HG03378 (cell line): ENCODE data around the gene DPP10.
"Not testable (repeated sequence)": the region's sequence is repeated elsewhere in the genome, so short reads cannot be mapped to it uniquely, and the experiment has no call there.

Experiments used
- ATAC-seq: cut with Tn5 transposase; IDR thresholded peaks from one replicate; pipeline ENCODE4 v1.9.1; 2021; ENCODE audit warnings: mild to moderate bottlenecking, moderate library complexity; ENCODE audit not compliant: unreplicated experiment

Gene DPP10

DNA sequence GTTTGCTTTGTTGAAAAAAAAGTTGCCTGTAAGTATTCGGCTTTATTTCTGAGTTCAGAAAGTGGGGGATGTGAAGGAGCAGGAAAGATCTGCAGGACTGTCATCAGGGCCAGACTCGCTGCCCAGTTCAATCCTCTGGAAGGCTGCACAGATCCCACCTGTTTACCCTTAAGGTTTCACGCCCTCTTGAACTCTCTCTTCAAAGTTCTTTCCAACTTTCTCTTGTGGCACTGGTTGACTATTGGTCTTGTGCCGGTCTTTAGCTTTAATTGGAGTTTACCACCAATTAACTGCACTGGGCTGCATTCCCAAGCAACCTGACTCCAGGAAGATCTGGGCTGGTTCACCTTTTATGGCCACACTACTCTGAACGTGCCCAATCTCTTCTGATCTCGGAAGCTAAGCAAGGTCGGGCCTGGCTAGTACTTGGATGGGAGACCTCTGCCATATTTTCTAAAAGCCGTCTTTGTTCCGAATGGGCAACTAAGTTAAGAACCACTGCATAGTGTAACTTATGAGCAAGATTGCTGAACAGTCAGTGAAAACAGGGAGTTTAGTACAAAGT is 495.0 kb downstream of the DPP10 start:
- no peak for ATAC-seq

DNA sequence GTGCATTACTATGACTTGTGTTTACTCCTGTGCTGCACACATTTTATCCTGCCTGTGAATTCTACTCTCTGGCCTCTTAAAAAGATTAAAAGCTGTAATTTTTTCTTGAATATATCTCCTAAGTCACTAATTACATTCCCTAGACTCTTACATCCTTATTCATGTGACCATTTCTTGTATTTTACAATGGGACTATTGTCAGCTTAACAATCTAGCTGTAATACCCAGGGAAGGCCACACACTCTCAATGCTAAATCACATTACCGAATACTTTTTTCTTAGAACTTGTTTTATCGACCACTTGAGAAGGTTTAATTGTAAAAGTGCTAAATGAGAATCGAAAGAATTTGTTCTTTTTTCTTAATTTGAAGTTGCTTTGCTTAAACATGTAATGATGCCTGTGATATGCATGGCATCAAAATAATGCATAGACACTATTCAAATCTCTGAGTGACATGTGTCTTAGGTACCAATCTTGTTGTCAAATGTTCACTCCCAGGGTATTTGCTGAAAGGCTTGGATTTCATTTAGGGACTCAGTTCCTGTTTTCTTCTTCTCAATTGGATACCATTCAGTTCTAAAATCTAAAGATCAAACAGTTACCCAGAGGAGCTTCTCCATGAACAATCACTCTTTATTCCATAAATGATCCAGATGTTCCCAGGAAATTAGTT is 498.5 kb downstream of the DPP10 start:
- ATAC-seq: no peak

DNA sequence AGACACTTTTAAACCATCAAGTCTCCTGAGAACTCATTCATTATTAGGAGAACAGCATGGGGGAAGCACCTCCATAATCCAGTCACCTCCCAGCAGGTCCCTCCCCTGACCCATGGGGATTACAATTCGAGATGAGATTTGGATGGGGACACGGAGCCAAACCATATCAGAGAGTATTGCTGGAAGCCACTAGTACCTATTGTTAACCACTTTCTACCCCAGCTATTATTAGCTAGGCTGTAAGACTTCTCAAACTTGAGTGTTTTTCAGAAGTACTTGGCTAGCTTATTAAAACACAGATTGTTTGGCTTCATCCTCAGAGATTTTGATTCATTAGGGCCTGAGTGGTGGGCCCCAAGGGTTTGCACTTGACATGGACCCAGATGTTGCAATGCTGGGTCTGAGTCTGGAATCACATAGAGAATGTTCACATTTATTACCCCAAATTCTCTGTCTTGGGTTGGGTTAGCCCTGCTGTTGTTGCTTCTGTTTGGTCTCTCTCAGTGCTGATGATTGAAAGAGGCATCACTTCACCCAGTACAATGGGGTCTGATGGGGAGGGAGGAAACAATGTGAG is 506.9 kb downstream of the DPP10 start:
- ATAC-seq: no peak

DNA sequence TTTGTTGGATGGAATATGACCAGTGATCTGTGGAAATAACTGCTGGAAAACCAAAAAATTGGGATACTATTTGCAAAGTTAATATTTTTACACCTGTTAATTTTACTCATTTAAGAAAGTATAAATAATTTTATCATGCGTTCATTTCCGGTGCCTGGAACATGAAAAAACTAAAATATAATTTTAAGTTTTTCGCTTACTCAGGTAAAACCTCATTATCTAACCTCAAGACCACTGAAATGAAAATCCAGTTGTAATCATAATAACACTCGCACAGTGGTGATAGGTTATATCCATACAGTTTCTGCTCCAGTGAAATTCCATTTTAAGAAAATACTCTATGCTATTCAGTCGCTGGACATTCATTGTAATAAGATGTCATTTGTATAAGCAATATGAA is 517.9 kb downstream of the DPP10 start:
- no peak for ATAC-seq

DNA sequence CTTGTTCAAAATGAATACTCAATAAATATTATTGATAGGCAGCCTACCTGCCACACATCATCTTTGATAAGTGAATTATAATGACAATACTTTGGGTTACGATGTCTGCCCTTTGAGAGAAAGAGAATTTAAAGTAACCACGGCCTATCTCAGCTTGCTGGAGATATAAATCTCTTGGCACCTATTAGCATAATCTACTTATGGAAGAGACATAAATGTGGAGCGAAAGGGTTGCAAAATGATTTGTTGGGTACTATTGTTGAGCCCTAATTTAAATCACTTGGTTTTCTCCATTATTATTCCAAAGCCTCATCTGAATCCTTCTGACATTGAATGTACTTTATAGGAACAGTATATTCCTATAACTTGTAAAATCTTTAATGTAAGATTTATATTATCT is 520.1 kb downstream of the DPP10 start:
- ATAC-seq: no peak

DNA sequence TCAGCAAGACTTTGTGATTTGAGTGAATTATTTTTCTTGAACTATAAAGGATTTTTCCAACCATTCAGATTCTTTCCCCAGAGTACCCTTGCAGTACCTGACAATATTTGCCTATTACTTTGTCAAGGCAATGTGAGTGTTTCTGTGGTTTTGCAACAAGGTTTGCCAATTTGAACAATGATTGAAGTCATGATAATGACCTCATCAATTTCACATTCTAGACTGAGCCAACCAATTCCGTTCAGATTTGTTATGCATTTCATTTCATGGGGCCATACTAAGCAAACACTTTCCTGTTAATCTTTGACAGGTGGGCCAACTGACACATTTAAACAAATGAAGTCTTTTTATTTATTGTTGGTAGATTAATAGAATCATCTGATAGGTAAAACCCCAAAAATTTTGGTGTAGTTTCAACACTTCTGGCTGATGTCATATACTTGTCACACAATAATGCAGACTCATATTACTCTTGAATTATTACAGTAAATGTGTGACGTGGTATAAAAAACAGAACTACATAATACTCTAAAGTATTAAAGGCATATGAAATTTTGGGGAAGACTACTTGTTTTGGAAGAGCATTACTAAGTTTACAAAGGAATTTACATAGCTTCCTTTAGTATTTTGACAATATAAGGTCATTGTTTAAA is 526.4 kb downstream of the DPP10 start:
- ATAC-seq: no peak

DNA sequence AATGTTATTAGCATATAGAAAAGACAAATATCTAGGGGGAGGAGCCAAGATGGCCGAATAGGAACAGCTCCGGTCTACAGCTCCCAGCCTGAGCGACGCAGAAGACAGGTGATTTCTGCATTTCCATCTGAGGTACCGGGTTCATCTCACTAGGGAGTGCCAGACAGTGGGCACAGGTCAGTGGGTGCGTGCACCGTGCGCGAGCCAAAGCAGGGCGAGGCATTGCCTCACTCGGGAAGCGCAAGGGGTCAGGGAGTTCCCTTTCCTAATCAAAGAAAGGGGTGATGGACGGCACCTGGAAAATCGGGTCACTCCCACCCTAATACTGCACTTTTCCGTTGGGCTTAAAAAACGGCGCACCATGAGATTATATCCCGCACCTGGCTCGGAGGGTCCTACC is 561.9 kb downstream of the DPP10 start:
- ATAC-seq: not testable (repeated sequence)

DNA sequence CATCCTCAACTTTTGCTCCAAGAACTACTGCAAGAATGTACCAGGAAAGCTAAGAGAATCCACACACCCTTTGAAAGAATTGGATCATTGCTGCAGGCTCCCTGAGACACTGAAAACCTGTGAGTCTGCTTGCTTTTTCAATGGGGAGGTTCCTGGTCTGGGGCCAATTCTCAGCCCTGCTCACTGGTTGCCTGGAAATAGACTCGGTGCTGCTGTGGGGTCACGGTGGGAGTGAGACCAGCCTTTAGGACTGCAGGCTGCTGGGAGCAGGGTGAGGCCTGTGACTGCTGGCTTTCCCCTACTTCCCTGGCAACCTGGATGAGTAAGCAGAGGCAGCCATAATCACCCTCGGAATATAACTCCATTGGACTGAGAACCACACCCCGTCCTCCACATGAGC is 569.3 kb downstream of the DPP10 start:
- ATAC-seq: no peak

DNA sequence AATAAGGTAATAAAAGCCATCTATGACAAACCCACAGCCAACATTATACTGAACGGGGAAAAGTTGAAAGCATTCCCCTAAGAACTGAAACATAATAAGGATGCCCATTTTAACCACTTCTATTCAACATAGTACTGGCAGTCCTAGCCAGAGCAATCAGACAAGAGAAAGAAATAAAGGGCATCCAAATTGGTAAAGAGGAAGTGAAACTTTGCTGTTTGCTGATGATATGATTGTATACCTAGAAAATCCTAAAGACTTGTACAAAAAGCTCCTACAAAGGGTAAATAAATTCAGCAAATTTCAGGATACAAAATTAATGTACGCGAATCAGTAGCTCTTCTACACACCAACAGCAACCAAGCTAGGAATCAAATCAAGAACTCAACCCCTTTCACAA is 579.6 kb downstream of the DPP10 start:
- not testable (repeated sequence) for ATAC-seq

DNA sequence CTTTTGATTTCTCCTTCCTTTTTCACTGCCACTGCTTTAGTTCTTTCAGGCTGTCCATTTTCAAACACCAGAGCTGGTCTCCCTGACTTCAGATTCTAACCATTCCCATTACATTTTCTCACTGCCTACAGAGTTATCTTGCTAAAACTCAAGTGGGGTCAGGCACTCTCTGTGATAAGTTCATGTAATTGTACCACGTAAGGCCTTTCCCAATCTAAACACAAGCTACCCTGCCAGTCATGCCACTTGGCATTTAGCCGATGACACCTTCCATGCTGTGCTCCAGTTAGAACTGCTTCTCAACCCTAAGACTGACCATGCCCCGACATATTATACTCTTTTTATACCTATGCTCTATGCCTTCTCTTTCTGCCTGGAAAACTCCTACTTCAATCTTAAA is 592.4 kb downstream of the DPP10 start:
- ATAC-seq: no peak

DNA sequence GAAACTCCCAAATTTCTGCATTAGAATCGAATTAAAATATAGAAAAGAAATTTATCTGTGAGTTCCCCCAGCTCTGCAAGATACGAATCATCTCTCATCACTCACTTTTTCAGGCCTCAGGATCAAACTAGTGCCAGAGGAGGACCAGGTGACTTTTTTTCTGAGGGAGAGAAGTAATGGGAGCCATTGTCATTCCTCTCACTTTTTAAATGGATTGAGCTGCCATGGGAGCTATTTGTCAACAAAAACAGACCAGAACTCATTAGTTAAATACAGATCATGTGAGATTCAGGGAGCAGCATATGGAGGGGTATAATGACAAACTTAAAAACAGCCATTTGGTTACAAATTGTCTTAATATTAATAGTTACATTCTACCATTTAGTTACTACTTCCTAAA is 594.4 kb downstream of the DPP10 start:
- ATAC-seq: no peak

DNA sequence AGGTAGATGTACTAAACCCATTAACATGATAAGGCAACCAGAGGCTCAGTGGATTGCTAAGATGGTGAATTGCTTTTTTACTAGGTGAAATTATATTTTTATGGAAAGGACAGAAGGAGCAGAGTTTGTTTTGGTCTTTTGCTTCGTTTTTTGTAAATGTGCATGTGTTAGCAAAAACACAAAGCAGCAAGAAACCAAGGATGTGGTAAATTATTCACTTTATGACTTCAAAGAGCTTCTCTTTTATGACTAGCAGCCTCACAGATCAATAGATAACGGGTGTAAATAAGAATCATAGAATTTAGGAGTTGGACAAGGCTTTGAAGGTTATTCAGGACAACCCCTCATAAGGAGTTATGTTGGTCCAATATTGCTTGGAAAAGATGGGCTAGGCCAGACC is 615.0 kb downstream of the DPP10 start:
- no peak for ATAC-seq

DNA sequence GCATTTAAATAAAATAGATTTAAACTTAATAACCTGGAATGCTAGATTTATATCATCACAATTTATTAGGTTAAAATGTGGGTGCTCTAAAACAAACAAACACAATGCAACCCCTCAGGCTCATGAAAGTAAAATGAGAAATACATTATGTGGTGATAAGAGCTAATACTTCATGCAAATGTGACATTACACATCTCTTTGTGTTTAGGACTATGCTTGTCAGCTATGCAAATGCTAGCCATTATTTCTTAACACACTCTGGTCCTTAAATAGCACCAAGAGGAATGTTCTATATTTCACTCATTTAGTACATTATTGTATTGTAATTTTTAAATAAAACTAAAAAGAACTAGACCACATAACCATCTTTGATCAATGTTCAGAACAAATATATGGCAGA is 627.6 kb downstream of the DPP10 start:
- ATAC-seq: no peak

DNA sequence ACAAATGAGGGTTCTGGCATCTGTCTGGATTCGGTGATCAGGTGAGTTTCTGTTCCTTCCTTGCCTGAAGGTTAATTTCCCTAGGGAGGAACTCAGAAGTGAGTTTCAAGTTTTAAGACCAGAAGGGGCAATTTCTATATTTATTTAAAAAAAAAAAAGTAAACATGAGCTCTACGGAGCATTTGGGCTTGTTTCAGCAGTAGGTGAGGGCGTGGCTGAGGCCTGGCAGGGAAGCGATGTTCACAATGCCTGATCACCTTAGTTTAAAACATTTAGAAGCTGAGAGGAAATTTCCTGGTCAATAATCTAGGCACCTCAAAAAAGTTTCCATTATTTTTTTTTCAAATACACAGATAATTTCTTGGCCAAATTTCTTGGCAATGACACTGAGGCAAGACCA is 629.1 kb downstream of the DPP10 start:
- no peak for ATAC-seq

DNA sequence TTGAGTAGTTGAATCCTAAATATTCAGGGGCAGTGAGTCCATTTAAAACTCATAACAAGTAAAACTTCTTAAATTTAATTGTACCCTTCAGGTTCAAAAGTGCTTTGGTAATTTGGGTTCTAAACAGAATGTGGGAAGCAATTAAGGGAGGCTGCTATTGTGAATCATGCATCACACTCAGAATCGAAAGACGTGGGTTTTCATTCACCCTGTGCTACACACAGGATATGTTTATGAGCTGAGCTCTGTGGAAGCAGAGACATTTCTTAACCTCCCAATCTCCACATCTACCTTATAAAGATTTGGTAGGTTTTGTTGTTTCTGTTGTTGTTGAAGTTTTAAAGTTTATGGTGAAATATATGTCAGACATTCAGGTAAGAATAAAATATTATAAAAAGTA is 633.4 kb downstream of the DPP10 start:
- no peak for ATAC-seq

DNA sequence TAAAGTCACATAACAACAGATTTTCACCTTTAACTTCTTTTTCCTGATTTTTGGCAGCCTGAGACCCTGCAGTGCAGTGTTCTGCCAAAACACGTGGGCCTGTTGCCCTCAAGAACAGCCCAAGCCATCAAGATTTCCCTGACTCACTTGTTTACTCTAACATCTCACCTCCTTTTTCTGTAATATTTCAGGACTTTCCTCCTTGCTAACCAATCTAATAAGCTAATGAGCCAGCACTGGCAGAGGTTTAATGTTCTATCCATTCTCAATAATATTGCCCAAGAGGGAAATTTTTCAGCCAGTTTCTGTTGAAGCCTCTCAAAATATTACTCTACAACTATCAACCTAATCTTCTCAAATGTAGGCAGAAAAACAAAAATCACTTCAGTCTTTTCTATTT is 635.2 kb downstream of the DPP10 start:
- no peak for ATAC-seq

DNA sequence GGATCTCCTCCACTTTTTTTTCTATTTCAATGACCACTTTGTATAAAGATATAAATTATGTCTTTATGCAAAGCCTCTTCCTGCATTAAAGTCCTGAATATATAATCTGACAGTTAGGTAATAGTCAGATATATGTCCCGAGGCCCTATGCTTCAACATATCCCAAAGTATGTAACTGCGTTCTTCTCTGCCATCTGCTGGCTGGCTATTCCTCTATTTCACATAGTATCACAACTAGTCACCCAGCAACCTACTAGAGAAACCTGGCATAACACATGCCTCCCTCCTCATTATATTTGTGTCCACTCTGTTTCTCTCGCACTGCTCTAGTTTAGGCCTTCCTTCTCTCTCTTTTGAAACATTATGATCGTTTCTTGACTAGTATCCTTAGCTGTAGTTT is 640.8 kb downstream of the DPP10 start:
- no peak for ATAC-seq

DNA sequence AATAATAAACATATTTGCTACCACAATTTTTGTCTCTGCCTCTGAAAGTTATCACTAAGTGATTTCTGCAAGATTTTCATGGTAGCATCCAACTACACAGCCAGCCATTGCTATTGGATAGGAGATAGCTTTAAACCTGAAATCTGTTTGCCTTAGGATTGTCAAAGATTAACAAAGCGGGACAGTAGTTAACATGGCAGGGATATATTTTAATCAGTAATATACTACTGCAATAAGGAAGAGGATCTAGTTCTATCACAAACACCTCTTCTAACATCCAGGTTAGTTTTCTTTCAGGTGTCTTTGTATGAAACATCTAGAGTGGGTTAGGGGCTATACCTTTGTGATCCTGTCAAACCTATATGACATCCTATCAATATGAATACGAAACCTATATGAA is 641.3 kb downstream of the DPP10 start:
- no peak for ATAC-seq

DNA sequence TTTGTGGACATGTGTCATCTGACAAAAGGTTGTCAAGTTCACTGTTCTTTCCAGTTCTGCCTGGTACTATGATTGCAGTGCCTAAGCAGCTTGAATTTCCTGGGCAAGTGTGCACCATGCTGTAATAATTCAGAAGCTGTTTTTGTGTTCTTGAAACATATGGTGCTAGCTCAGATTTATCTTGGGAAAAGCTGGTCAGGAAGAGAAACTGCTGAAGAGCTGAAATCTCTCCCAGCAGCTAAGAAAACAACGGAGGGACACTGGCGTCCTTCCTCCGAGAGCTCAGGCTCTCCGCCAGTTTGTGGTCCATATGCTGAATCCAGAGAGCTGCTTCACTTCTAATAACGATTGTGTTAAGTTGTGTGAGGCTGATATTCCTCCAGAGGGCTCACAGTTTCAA is 642.0 kb downstream of the DPP10 start:
- no peak for ATAC-seq

DNA sequence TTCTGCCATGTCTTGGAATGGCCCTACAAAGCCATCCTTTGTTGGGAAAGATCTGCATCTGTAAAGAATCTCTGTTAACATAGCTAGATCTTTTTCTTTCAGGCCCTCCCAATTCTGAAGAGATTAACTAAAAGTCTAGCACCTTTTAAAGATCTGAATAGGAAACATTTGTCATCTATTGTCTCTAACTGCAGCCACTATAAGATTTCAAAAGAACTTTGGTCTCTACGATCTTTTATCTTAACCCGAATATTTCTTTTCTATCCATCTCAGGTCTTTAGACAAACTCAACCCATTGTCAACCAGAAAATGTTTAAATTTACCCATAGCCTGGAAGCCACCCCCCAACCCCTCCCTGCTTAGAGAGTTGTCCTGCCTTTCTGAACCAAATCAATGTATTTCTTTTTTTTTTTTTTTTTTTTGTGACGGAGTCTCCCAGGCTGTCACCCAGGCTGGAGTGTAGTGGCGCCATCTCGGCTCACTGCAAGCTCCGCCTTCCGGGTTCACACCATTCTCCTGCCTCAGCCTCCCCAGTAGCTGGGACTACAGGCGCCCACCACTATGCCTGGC is 643.7 kb downstream of the DPP10 start:
- not testable (repeated sequence) for ATAC-seq

DNA sequence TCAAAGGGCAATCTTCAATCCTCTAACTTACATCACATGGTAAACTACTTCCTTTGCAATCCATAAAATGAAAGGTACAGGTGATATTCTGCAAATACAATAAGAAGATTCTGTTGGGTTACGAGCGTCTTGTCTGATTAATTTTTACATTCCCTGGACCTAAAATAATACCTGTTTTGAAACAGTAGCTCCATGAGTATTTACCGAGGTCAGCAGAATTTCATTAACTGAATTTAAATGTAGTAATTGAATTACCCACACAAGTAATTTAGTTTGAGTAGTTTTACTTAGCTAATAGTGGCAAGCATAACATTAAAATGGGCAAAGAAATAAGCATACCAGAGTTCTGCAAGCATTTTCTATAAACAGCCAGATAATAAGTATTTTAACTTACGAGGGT is 652.0 kb downstream of the DPP10 start:
- no peak for ATAC-seq

DNA sequence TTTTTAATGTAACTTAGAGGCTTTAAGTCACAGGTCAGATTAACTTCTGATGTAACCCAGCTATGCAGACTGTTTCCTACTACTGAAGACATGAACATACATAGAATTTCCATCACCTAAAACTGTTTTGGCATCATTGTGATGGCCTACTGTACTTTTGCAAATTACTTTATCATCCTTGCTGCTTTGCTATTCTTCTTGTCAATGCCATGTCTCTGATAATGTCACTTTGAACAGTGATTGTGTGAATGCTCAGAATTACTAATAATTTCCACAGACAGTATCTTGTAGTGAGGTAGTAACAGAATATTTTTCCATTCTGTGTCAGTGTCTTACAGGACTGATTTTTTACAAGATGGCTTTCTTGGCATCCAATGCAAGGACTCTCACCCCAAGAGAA is 663.5 kb downstream of the DPP10 start:
- ATAC-seq: no peak
